ENCODE data around the gene FYCO1.
"Not testable (repeated sequence)": the region's sequence is repeated elsewhere in the genome, so short reads cannot be mapped to it uniquely, and the experiment has no call there.

The FYCO1 gene

DNA sequence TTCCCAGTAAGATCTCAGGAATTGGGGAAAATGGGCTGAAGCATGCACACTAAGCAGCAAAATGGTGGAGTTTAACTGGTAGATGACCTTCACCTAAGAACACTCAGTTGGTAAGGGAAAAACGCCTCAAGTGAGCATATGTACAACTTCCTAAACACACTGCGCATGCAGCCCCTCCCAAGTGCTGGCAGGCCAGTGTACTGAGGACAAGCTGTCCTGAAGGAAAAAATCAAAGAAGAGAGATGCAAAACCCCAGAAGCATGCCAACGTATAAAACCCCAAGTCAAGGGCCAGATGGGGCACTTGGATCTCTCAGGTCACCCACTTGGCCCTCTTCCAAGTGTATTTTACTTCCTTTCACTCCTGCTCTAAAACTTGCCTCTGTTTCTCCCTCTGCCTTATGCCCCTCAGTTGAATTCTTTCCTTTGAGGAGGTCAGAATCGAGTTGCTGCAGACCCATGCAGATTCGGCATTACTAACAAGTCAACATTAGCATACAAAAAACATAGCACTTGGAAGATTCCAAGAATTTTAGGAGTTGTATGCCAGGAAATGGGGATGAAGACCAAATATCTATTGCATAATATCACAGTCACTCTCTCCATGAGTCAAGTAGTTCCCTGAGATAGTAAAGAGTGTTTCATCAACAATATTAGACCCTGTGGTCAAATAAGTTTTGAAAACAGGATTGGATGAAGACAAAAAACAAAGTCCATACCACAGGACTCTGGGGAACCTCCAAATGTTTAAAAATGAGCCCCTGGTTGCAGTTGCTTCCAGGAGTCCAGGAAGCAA is 10.8 kb upstream of the FYCO1 start:
- POLR2A ChIA-PET = no interaction called here
- CTCF ChIA-PET = no interaction called here
- TF ChIP-seq HDGF (IDR thresholded peaks at IDR 0.05; ENCODE audit: borderline replicate concordance) = no peak
- TF ChIP-seq FOXA1 (IDR thresholded peaks at IDR 0.05) = no peak
- no peak for TF ChIP-seq SUZ12 (IDR thresholded peaks at IDR 0.05)
- no peak for TF ChIP-seq CTBP1 (IDR thresholded peaks at IDR 0.05; ENCODE audit: borderline replicate concordance)
- TF ChIP-seq ZNF384 (IDR thresholded peaks at IDR 0.05) = no peak
- no peak for DNase-seq (ENCODE audit: extremely low spot score)

DNA sequence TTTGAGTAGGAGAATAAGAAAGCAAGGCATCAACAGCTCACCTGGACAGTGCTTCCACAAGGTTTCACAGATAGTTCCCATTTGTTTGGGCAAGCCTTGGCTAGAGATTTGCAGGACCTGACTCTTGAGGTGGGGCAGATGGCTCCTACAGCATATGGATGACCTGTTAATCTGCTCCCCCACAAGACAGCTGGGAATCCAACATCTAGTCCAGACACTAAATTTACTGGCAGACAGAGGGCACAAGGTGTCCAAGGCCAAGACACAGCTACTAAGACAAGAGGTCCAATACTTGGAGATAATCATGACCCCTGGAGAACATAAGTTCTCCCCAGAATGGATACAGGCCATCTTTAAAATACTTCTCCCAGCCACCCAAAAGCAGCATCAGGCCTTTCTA is 8.1 kb upstream of the FYCO1 start:
- CTCF ChIA-PET; DNase-seq (ENCODE audit: extremely low spot score); POLR2A ChIA-PET: not testable (repeated sequence)

DNA sequence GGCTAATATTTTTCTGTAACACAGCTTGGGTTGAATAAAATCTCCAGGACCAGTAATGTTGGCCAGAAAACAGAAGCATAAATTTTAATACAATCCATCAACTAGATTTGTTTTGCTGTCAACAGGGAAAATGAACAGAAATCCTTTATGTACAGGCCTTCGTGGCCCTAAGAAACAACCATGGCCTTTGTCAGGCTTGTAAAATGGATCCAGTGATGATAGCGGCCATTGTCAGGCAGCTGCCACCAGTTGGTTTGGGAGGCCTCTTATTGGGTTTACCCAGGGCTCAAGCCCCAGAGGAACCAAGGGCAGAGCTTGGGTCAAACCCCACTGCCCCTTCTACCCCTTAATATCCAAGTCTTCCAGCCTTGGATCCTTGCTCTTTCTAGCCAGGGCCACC is 5.6 kb upstream of the FYCO1 start:
- TF ChIP-seq L3MBTL2 (conservative IDR thresholded peaks at IDR 0.05) = no peak
- no peak for TF ChIP-seq ZNF384 (IDR thresholded peaks at IDR 0.05)
- TF ChIP-seq TARDBP (IDR thresholded peaks at IDR 0.05) = no peak
- TF ChIP-seq, protein P1, sequence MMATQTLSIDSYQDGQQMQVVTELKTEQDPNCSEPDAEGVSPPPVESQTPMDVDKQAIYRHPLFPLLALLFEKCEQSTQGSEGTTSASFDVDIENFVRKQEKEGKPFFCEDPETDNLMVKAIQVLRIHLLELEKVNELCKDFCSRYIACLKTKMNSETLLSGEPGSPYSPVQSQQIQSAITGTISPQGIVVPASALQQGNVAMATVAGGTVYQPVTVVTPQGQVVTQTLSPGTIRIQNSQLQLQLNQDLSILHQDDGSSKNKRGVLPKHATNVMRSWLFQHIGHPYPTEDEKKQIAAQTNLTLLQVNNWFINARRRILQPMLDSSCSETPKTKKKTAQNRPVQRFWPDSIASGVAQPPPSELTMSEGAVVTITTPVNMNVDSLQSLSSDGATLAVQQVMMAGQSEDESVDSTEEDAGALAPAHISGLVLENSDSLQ (IDR thresholded peaks at IDR 0.05) = no peak
- no peak for TF ChIP-seq FOXK2 (IDR thresholded peaks at IDR 0.05)
- TF ChIP-seq BHLHE40 (IDR thresholded peaks at IDR 0.05; ENCODE audit: borderline replicate concordance) = no peak
- TF ChIP-seq LEF1 (IDR thresholded peaks at IDR 0.05; ENCODE audit: borderline replicate concordance) = no peak
- TF ChIP-seq CTBP1 (IDR thresholded peaks at IDR 0.05; ENCODE audit: borderline replicate concordance) = no peak
- TF ChIP-seq NFRKB (IDR thresholded peaks at IDR 0.05) = no peak
- TF ChIP-seq HDGF (IDR thresholded peaks at IDR 0.05; ENCODE audit: borderline replicate concordance) = no peak
- TF ChIP-seq ELF4 (IDR thresholded peaks at IDR 0.05) = no peak
- no peak for TF ChIP-seq FOXM1 (IDR thresholded peaks at IDR 0.05; ENCODE audit: borderline replicate concordance)
- no peak for TF ChIP-seq SUZ12 (IDR thresholded peaks at IDR 0.05)
- CTCF ChIA-PET = no interaction called here
- no peak for DNase-seq (ENCODE audit: extremely low spot score)
- POLR2A ChIA-PET = no interaction called here

DNA sequence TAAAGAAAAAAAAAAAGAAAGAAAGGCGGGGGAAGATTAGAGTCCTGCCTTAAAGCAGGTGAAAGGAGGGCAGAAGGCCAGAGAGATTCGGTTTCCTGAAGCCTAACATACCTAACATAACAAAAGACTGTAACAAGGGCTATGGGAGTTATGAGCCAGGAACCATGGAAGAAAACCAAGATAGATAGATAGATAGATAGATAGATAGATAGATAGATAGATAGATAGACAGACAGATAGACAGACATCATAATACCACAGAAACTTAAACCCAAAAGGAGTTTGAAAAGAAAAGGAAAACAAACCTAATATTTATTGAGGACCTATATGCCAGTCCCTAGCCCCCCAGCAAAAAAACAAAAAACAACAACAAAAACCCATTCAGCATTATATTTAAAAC is 2.3 kb upstream of the FYCO1 start:
- TF ChIP-seq BHLHE40 (IDR thresholded peaks at IDR 0.05; ENCODE audit: borderline replicate concordance) (no peak), SP1 (IDR thresholded peaks at IDR 0.05) (no peak), ARNT (IDR thresholded peaks at IDR 0.05) (no peak), L3MBTL2 (conservative IDR thresholded peaks at IDR 0.05) (no peak), CTBP1 (IDR thresholded peaks at IDR 0.05; ENCODE audit: borderline replicate concordance) (no peak), NFRKB (IDR thresholded peaks at IDR 0.05) (no peak), FOXK2 (IDR thresholded peaks at IDR 0.05) (no peak), FOXM1 (IDR thresholded peaks at IDR 0.05; ENCODE audit: borderline replicate concordance) (no peak), TARDBP (IDR thresholded peaks at IDR 0.05) (no peak), FOXA1 (IDR thresholded peaks at IDR 0.05) (no peak), SUZ12 (IDR thresholded peaks at IDR 0.05) (no peak), HDGF (IDR thresholded peaks at IDR 0.05; ENCODE audit: borderline replicate concordance) (no peak), ZNF384 (IDR thresholded peaks at IDR 0.05) (no peak), LEF1 (IDR thresholded peaks at IDR 0.05; ENCODE audit: borderline replicate concordance) (no peak), ELF4 (IDR thresholded peaks at IDR 0.05) (no peak)
- TF ChIP-seq, protein P1 (IDR thresholded peaks at IDR 0.05) = no peak
- no peak for DNase-seq (ENCODE audit: extremely low spot score)
- CTCF ChIA-PET = no interaction called here
- POLR2A ChIA-PET = no interaction called here

DNA sequence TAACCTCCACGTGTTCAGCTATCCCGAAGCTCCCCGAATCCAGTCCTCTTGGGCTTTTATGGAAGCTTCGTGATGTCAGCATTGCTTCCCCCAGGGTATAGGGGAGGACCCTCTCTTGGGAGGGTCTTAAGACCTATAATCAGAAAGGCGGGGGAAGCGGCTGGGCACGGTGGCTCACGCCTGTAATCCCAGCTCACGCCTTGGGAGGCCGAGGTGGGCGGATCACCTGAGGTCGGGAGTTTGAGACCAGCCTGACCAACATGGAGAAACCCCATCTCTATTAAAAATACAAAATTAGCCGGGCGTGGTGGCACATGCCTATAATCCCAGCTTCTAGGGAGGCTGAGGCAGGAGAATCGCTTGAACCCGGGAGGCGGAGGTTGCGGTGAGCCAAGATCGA is 1.9 kb upstream of the FYCO1 start:
- POLR2A ChIA-PET; CTCF ChIA-PET; DNase-seq (ENCODE audit: extremely low spot score): not testable (repeated sequence)

DNA sequence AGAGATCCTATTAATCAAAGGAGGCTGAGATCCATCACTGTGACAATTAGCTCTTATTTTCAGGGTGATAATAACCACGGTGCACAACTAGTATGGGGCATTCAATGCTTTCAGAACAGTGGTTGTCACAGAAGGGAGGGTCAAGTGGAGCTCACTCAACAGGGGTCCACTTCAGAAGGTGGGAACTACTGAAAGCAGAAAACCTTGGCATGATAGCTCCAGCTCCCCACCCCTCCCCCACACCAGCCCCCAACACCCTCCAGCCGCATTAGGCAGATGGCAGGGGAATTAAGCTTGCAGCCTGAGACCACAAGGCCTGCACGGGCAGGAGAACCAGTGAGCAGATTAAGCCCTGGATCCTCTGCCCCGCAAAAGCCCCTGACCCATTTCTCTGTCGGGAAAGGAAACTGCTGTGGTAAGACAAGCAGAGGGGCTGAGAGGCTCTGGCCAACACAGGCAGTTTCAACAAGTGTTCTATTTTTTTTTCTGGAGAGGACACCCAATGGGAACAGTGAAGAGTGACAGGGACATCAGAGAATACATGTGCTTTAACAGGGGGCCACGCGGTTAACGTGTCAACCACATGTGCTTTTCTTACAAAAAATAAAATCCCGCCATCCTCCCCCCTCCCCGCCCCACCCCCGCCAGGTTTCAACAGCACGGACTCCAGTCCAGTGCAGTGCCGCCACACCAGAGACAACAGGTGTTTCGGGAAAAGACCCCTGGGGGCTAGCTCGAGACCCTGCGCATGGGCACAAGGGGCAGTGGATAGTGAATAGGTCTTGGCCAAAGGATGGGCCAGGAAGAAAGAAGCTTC is 997 bp downstream of the FYCO1 start:
- peak; percentile 9 for DNase-seq (ENCODE audit: extremely low spot score)
- ChIA-PET CTCF (no interaction called here), POLR2A (interaction anchor here (0.7 kb wide), 1 partner anchor 28 kb away, joined by 3 read pairs; no protein-coding TSS in a partner anchor)
- TF ChIP-seq HDGF (IDR thresholded peaks at IDR 0.05; ENCODE audit: borderline replicate concordance) (no peak), FOXM1 (IDR thresholded peaks at IDR 0.05; ENCODE audit: borderline replicate concordance) (no peak), L3MBTL2 (conservative IDR thresholded peaks at IDR 0.05) (peak; percentile 29; the same call in 1 of the 2 replicates), SUZ12 (IDR thresholded peaks at IDR 0.05) (no peak), CTBP1 (IDR thresholded peaks at IDR 0.05; ENCODE audit: borderline replicate concordance) (no peak)

DNA sequence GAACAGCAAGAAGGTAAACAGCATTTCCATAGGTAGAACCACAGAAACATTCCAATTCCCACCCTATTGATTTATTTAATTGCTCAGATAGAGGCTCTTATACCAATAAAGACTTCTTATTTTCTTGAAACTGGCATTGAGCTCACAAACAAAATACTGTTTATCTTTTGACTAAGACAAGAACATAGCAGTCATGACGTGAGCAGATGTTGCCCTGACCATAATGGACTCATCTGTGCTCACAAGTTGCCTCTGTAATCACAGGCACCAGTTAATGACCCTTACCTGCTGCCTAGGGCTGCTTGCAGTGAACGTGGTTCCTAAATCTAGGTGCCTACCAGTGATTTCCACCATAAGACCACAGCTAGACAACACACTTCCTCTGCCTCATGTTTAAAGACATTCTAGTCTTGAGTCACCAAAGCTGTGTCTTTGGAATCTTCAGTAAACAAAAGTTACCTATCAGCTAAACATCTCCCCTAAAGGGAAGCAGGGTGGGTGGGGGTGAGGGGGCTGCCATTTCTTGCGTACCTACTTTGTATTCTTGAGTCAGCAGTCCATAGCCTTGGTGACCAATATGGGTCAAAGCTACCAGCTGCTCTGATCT is 2.1 kb downstream of the FYCO1 start:
- POLR2A ChIA-PET = no interaction called here
- CTCF ChIA-PET = no interaction called here
- TF ChIP-seq FOXM1 (IDR thresholded peaks at IDR 0.05; ENCODE audit: borderline replicate concordance) = no peak
- no peak for DNase-seq (ENCODE audit: extremely low spot score)
